ENCODE data around the gene DPYSL4. TPM values are rescaled to one million over a fixed set of nuclear protein-coding genes. Genes with fewer than 3 reads are reported as not detected.

The DPYSL4 gene
- total and polyA plus RNA-seq, 2 of the 4 experiments (the other 2 are of a cell fraction): 8.1 to 30.5 TPM

- TF ChIP-seq MXI1 (IDR thresholded peaks at IDR 0.05; ENCODE audit: borderline replicate concordance, low read depth, low read length): no peak
These were observed 49.4 kb upstream of the DPYSL4 start (continued) for GRCh38 chr10:132137111-132138072.

- H3K18ac ChIP-seq (ENCODE audit: low read depth, low read length): no peak overlapping the region
- no peak overlapping the region for H2BK5ac ChIP-seq (ENCODE audit: low read depth, low read length, poor library complexity, severe bottlenecking)
- intact Hi-C loops (cut with micrococcal nuclease) (no loop called here), in situ Hi-C loops (cut with MboI; ENCODE audit: low sequenced_read_pairs) (loop anchor here (10.0 kb wide), 1 partner anchor 253 kb away; no protein-coding TSS in a partner anchor), dilution Hi-C loops (cut with HindIII; ENCODE audit: low sequenced_read_pairs, unreplicated experiment) (no loop called here)
- no peak overlapping the region for H3K4me2 ChIP-seq (ENCODE audit: low read depth, low read length)
- H2AFZ ChIP-seq (replicated peaks; ENCODE audit: low read length, poor library complexity): no peak overlapping the region
- ChIA-PET POLR2A (ENCODE audit: unreplicated experiment) (no interaction called here), CTCF (no interaction called here)
- H3K4me1 ChIP-seq (ENCODE audit: control insufficient read depth, insufficient read depth, low read length): no peaks in the 10 kb centered on the region
- no peak overlapping the region for H2BK15ac ChIP-seq (ENCODE audit: low read depth, low read length)
- no peak overlapping the region for H3K56ac ChIP-seq (ENCODE audit: extremely low read depth, insufficient read depth, low read length)
- H3K27ac ChIP-seq (ENCODE audit: insufficient read depth, low read length): no peak overlapping the region
- no peak overlapping the region for H4K5ac ChIP-seq (ENCODE audit: low read depth, low read length)
- no peaks in the 10 kb centered on the region for H3K9me3 ChIP-seq (ENCODE audit: control insufficient read depth, insufficient read depth, low read length)
- no peak overlapping the region for H2AK5ac ChIP-seq (ENCODE audit: low read depth, low read length)
- H3K36me3 ChIP-seq (ENCODE audit: control insufficient read depth, insufficient read depth, low read length): no peaks in the 10 kb centered on the region
- no peak overlapping the region for H2BK20ac ChIP-seq (ENCODE audit: low read depth, low read length)
- BruUV-seq (replicated peaks): no TSS peak
- TF ChIP-seq RAD21 (IDR thresholded peaks at IDR 0.05; ENCODE audit: low read length): no peak
- TF ChIP-seq SMC3 (IDR thresholded peaks at IDR 0.05; ENCODE audit: low read depth, low read length): no peak
- no peak for TF ChIP-seq RFX5 (IDR thresholded peaks at IDR 0.05; ENCODE audit: low read depth, low read length)
- no peak for TF ChIP-seq FOS (IDR thresholded peaks at IDR 0.05; ENCODE audit: low read depth, low read length)
- TF ChIP-seq, protein P1, sequence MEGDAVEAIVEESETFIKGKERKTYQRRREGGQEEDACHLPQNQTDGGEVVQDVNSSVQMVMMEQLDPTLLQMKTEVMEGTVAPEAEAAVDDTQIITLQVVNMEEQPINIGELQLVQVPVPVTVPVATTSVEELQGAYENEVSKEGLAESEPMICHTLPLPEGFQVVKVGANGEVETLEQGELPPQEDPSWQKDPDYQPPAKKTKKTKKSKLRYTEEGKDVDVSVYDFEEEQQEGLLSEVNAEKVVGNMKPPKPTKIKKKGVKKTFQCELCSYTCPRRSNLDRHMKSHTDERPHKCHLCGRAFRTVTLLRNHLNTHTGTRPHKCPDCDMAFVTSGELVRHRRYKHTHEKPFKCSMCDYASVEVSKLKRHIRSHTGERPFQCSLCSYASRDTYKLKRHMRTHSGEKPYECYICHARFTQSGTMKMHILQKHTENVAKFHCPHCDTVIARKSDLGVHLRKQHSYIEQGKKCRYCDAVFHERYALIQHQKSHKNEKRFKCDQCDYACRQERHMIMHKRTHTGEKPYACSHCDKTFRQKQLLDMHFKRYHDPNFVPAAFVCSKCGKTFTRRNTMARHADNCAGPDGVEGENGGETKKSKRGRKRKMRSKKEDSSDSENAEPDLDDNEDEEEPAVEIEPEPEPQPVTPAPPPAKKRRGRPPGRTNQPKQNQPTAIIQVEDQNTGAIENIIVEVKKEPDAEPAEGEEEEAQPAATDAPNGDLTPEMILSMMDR (conservative IDR thresholded peaks at IDR 0.05; ENCODE audit: low read depth, low read length): no peak
- TF ChIP-seq CEBPB (IDR thresholded peaks at IDR 0.05; ENCODE audit: low read depth, low read length): no peak
- TF ChIP-seq, protein P2, sequence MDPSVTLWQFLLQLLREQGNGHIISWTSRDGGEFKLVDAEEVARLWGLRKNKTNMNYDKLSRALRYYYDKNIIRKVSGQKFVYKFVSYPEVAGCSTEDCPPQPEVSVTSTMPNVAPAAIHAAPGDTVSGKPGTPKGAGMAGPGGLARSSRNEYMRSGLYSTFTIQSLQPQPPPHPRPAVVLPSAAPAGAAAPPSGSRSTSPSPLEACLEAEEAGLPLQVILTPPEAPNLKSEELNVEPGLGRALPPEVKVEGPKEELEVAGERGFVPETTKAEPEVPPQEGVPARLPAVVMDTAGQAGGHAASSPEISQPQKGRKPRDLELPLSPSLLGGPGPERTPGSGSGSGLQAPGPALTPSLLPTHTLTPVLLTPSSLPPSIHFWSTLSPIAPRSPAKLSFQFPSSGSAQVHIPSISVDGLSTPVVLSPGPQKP (IDR thresholded peaks at IDR 0.05; ENCODE audit: borderline replicate concordance, low read depth, low read length): no peak
- TF ChIP-seq MAZ (IDR thresholded peaks at IDR 0.05; ENCODE audit: borderline replicate concordance, low read depth, low read length): no peak
- TF ChIP-seq MAFK (IDR thresholded peaks at IDR 0.05; ENCODE audit: low read depth, low read length): no peak
- no peak for TF ChIP-seq BHLHE40 (IDR thresholded peaks at IDR 0.05; ENCODE audit: low read depth, low read length)
- TF ChIP-seq POLR2A (IDR thresholded peaks at IDR 0.05; ENCODE audit: low read depth, low read length): no peak
- TF ChIP-seq CHD1 (IDR thresholded peaks at IDR 0.05; ENCODE audit: low read depth, low read length): no peak
- ATAC-seq (ENCODE audit: low read depth): no peak
- H3K4me3 ChIP-seq (ENCODE audit: insufficient read depth, low read depth, low read length): no peak overlapping the region
- H4K91ac ChIP-seq (ENCODE audit: insufficient read depth, low read depth, low read length): no peak overlapping the region
- 83% methylated on average over 20 of the region's 40 CpGs; no CpG with 5 or more reads in 1 of the 2 experiments for WGBS, 2 experiments (ENCODE audit: extremely low coverage in 2 of 2, insufficient read length in 1 of 2)
- H3K14ac ChIP-seq (replicated peaks; ENCODE audit: low read depth, low read length): no peak overlapping the region
- no peak overlapping the region for H4K8ac ChIP-seq (ENCODE audit: low read depth in 2 of 2, low read length in 2 of 2)
- peaks cover 3% of the 10 kb centered on the region; the same call in 1 of the 2 replicates for H3K27me3 ChIP-seq (ENCODE audit: control insufficient read depth, insufficient read depth, low read length)
- no peak overlapping the region for H2BK120ac ChIP-seq (ENCODE audit: low read depth, low read length)
- H2AK9ac ChIP-seq (replicated peaks; ENCODE audit: low read depth, low read length, poor library complexity): no peak overlapping the region
- H3K4ac ChIP-seq (ENCODE audit: low read depth, low read length): no peak overlapping the region
- H3K9me1 ChIP-seq (ENCODE audit: insufficient read depth, low read length): no peaks in the 10 kb centered on the region
- no peaks in the 10 kb centered on the region for H3K79me1 ChIP-seq (ENCODE audit: low read depth in 1 of 2, low read length in 2 of 2)
- no peak overlapping the region for H3K23ac ChIP-seq (ENCODE audit: low read depth, low read length)
- no peak for DNase-seq
- no peaks in the 10 kb centered on the region; the same call in 1 of the 2 replicates for H4K20me1 ChIP-seq (ENCODE audit: insufficient read depth, low read length)
- H3K9ac ChIP-seq (ENCODE audit: low read depth, low read length): no peak overlapping the region
These were observed 48.6 kb upstream of the DPYSL4 start for GRCh38 chr10:132138133-132138532.

Measured in IMR-90 (cell line).